Stimulated activated naive B cell treated with anti-CD40 and anti-IgM and Interleukin-4, amounts not matched to agents 10 μg/mL and 1 μg/mL and 100 μg/mL, for 72 hours (primary cell): ENCODE measurements around the gene CDKL5.

Experiments used
- ATAC-seq, 2 donors: fragments of 150-1000 bp; cut with Tn5 transposase; replicated peaks; 2 replicates each; pipeline ENCODE4 v1.10.0; 2021; ENCODE audit warnings: moderate library complexity in 1 of 2
- DNase-seq: peaks from one replicate; pipeline ENCODE4 v3.0.0; 2021
- H3K27ac Mint-ChIP-seq: one replicate; pipeline ENCODE4 v1.8.0; 2022; ENCODE audit warnings: mild to moderate bottlenecking, mixed read lengths
- H3K27me3 Mint-ChIP-seq, 2 donors: one replicate each; pipeline ENCODE4 v1.8.0; 2022; ENCODE audit warnings: mixed read lengths in 2 of 2
- H3K36me3 Mint-ChIP-seq, 2 donors: one replicate each; pipeline ENCODE4 v1.8.0; 2022; ENCODE audit warnings: mixed read lengths in 2 of 2, mild to moderate bottlenecking in 1 of 2
- H3K4me1 Mint-ChIP-seq, 2 donors: one replicate each; pipeline ENCODE4 v1.8.0; 2022; ENCODE audit warnings: mixed read lengths in 2 of 2, mild to moderate bottlenecking in 1 of 2
- H3K4me3 Mint-ChIP-seq, 2 donors: one replicate each; pipeline ENCODE4 v1.8.0; 2022; ENCODE audit warnings: mild to moderate bottlenecking in 2 of 2, mixed read lengths in 2 of 2, moderate library complexity in 1 of 2
- H3K9me3 Mint-ChIP-seq, 2 donors: one replicate each; pipeline ENCODE4 v1.8.0; 2022; ENCODE audit warnings: mixed read lengths in 2 of 2, mild to moderate bottlenecking in 1 of 2

The CDKL5 gene

DNA sequence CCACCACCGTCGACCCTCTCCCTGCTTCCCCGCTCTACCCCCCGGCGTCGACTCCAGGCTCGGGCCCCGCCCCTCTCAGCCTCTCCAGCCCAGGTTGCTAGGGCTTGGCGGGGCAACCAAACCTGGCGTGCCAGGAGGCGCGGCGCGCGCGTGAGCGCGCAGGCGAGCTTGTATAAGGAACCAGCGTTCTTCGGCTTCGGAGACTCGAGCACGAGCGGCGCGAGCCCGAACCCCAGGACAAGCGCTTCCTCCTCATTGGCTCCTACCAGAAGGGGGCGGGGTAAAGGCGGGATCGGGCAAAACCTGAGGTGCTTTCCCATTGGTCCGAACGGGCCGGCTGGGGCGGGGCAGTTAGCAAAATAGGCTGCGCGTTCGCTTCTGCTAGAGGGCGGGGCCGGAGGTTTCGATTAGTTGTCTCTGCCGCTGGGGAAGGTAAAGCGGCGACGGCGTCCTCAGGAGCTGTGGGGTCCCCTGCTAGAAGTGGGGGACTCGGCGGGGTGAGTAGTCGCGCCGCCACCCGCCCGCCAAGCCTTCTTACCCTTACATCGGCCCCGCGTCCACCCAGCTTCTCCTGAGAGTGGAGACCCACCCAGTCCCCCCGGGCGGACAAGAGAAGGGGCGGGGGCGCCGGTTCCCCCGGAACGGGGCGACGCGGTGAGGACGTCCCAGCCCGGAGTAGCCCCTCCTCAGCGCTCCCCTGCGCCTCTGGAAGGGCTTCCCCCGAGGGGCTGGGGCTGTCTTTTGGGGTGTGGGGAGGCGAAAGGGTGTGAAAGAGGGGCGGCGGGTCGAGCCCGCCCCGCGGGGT is at the start of gene CDKL5:
TSS of gene CDKL5 (plus strand) at position 410 of the 805 bp plus-strand sequence. CDS start 81,489 bp downstream, outside the sequence.
- H3K27me3 Mint-ChIP-seq, result peaks cover 0 to 10% of the 10 kb centered on the region in 2 donors
- H3K36me3 Mint-ChIP-seq, result no peaks in the 10 kb centered on the region
- ATAC-seq, result peak; percentile 93 to 94
- H3K4me1 Mint-ChIP-seq, result peaks cover 5 to 9% of the 10 kb centered on the region in 2 donors
- peak; percentile 93 for DNase-seq
- H3K9me3 Mint-ChIP-seq, result no peaks in the 10 kb centered on the region
- H3K4me3 Mint-ChIP-seq, result peak within 1 kb of the TSS; percentile 91 to 95
- H3K27ac Mint-ChIP-seq, result peak within 1 kb of the TSS; percentile 93

DNA sequence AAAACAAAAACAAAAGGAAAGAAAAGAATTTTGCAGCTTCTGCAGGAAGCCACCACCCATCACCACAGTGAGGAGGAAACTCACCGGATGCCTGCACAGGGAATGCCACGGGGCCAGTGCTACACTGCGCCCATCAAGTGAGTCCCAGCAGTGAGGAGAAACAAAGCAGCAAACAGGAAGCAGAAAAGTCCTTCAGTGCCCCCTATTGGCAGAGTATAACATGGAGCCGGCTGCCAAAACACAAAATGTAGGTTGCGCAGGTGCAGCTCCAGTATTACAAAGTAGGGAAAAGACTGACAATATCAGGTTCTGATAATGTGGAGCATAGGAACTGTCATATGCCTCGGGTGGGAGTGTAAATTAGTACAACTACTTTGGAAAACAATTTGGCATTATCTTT is 47.6 kb upstream of the CDKL5 start:
- ATAC-seq (peak; percentile 51 to 67), DNase-seq (no peak)
- Mint-ChIP-seq H3K9me3 (no peaks in the 10 kb centered on the region), H3K36me3 (no peaks in the 10 kb centered on the region), H3K27ac (no peak overlapping the region), H3K4me3 (peak overlapping the region in 1 of 2 donors; percentile 28), H3K4me1 (peaks cover 0 to 7% of the 10 kb centered on the region in 2 donors), H3K27me3 (peaks cover 0 to 16% of the 10 kb centered on the region in 2 donors)

DNA sequence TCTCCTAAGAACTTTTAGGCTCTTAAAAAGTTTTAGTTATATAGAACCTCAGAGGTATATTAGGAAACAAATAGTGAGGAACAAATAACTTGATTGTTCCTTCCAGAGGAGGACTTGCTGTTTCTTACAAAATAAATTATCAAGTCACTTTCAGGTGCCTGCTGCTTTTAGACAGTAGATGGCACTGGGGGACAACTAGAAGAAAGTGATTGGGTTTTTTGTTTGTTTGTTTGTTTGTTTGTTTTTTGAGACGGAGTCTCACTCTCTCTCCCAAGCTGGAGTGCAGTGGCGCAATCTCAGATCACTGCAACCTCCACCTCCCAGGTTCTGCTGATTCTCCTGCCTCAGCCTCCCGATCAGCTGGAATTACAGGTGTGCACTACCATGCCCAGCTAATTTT is 35.4 kb upstream of the CDKL5 start:
- no peak for ATAC-seq
- Mint-ChIP-seq H3K27me3 (no peaks in the 10 kb centered on the region), H3K9me3 (no peaks in the 10 kb centered on the region), H3K4me3 (no peak overlapping the region), H3K27ac (no peak overlapping the region), H3K36me3 (no peaks in the 10 kb centered on the region), H3K4me1 (peaks cover 2 to 6% of the 10 kb centered on the region in 2 donors)
- no peak for DNase-seq

DNA sequence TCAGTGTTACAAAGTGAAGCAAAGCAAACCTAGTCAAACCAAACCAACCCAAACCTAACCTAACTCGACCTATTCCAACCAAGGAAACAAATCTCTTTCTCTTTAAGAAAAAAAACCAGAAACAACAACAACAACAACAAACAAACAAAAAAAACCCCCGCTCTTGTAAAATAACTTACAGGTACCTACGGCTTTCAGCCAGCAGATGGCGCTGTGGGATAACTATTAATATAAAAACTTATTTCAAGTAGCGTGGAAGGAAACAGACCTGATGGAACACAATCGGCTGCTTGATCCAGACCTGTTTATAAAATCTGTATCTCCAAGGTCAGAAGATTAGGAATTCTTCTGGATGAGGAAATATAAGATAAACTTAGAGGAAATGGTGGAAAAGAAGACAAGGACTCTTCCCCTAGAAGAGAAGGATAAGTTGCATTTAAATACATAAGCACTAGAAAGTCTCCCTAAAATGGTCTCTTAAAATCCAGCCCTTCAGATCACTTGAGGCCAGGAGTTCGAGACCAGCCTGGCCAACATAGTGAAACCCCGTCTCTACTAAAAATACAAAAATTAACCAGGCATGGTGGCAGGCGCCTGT is 34.4 kb upstream of the CDKL5 start:
- H3K27ac Mint-ChIP-seq, result no peak overlapping the region
- H3K4me3 Mint-ChIP-seq, result no peak overlapping the region
- no peak for ATAC-seq
- no peaks in the 10 kb centered on the region for H3K36me3 Mint-ChIP-seq
- H3K9me3 Mint-ChIP-seq, result no peaks in the 10 kb centered on the region
- no peaks in the 10 kb centered on the region for H3K27me3 Mint-ChIP-seq
- H3K4me1 Mint-ChIP-seq, result peaks cover 2 to 6% of the 10 kb centered on the region in 2 donors
- peak; percentile 6 for DNase-seq

DNA sequence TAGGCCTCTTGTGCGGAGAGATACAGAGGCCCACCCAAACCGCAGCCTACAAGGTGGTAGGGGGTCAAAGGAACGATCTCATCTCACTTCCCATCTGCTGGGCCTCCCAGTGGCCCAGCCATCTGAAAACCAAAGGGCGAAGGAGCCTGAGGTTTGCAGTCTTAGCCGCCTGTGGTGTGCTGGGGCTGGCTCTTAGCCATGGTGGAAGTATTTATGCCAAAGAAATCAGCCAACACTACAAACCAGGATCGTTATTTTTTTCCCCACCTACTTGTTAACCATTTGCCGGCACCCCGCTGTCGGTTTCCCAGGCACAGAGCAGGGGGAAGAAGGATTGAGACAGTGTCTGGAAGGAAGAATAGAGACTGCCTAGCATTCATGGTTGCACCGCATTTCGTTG is 30.9 kb upstream of the CDKL5 start:
- H3K36me3 Mint-ChIP-seq, result no peaks in the 10 kb centered on the region
- no peak for ATAC-seq
- no peak overlapping the region for H3K27ac Mint-ChIP-seq
- no peaks in the 10 kb centered on the region for H3K27me3 Mint-ChIP-seq
- no peak for DNase-seq
- H3K4me3 Mint-ChIP-seq, result no peak overlapping the region
- H3K4me1 Mint-ChIP-seq, result peaks cover 2 to 6% of the 10 kb centered on the region in 2 donors
- no peaks in the 10 kb centered on the region for H3K9me3 Mint-ChIP-seq

DNA sequence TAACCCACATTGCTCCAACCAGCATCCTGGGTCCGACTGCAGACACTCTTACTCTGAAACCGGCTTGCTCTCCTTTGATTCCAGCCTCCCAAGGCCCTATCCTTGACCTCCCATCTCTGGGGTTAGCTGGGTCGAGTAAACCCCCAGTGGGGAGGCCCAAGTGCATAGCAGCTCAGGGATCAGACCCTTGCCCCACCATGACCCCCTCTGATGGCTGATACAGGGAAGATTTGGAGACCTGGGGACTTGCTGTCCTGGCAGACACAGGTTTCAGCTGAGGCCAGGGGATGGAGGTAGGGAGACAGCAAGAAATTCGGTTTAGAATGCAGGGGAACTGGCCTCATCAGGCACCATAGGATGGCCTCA is 23.6 kb upstream of the CDKL5 start:
- DNase-seq (no peak), ATAC-seq (no peak)
- Mint-ChIP-seq H3K27ac (no peak overlapping the region), H3K4me1 (no peaks in the 10 kb centered on the region), H3K36me3 (no peaks in the 10 kb centered on the region), H3K27me3 (peaks cover 0 to 5% of the 10 kb centered on the region in 2 donors), H3K9me3 (no peaks in the 10 kb centered on the region), H3K4me3 (no peak overlapping the region)

DNA sequence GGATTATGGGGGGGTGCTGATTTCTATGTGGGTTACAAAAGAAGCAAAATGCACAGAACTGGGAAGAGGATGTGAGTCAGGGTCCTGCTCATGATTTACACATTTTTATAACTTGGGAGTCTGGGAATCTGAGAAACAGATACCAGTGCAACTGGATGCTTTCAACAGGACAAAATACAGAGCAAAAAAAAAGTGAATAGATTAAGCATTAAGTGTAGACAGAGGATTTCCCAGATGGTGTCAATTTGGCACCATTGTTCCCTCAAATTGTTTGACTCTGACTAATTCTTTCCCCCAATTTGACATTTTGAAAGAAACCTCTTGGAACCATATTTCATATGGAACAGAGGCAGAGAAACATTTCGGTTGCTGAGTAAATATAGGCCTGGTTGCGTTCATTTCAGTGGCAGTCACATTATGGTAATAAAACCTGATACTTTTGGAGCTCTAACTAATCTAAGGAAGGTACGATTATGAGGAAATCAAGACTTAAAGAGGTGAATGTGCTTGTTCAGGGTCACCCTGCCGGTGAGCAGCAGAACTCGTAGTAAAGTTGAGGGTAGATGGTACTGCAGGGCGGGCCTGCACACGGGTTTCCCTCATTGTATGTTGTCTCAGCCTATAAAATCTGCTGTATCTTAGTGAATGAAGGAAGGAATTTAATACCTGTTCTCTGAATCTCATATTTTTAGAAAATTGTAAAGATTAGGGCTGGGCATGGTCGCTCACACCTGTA is 18.7 kb upstream of the CDKL5 start:
- DNase-seq (no peak), ATAC-seq (no peak)
- no peaks in the 10 kb centered on the region for H3K36me3 Mint-ChIP-seq

DNA sequence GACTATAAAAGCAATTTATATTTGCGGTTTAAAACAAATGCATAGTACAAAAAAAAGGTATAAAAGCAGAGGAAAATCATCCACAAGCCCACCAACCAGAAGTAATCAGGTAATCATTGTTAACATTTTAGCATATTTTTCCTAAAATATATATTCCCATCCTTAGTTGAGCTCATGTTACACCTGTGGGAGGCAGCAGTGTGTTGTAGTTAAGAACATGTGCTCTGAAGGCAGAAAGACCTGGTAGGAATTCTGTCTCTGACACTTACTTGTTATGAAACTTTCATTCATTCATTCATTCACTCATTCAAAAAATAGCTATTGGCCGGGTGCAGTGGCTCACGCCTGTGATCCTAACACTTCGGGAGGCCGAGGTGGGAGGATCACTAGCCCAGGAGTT is 15.4 kb upstream of the CDKL5 start:
- Mint-ChIP-seq H3K4me3 (no peak overlapping the region), H3K36me3 (no peaks in the 10 kb centered on the region), H3K27me3 (peaks cover 0 to 3% of the 10 kb centered on the region in 2 donors), H3K27ac (no peak overlapping the region), H3K9me3 (no peaks in the 10 kb centered on the region), H3K4me1 (no peaks in the 10 kb centered on the region)
- ATAC-seq (no peak), DNase-seq (no peak)

More for the DNA sequence above, 18.7 kb upstream of the CDKL5 start:
- H3K27ac Mint-ChIP-seq, result no peak overlapping the region
- no peaks in the 10 kb centered on the region for H3K9me3 Mint-ChIP-seq
- peaks cover 3% of the 10 kb centered on the region in 2 donors for H3K27me3 Mint-ChIP-seq
- H3K4me1 Mint-ChIP-seq, result no peaks in the 10 kb centered on the region
- H3K4me3 Mint-ChIP-seq, result no peak overlapping the region

DNA sequence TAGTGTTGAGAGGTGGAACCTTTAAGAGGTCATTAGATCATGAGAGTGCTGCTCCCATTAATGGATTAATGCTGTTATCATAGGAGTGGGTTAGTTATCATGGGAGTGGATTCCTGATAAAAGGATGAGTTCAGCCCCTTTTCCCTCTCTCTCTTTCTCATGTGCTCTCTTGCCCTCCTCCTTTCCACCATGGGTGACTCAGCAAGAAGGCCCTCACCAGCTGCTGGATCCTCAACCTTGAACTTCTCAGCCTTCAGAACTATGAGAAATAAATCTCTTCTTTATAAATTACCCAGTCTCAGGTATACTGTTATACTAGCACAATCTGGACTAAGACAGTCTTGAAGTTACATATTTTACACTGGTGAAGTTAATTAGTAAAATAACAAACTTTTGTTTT is 10.0 kb upstream of the CDKL5 start:
- Mint-ChIP-seq H3K4me1 (no peaks in the 10 kb centered on the region), H3K9me3 (no peaks in the 10 kb centered on the region), H3K27ac (no peak overlapping the region), H3K4me3 (no peak overlapping the region), H3K36me3 (no peaks in the 10 kb centered on the region), H3K27me3 (peaks cover 0 to 10% of the 10 kb centered on the region in 2 donors)
- DNase-seq (no peak), ATAC-seq (no peak)

DNA sequence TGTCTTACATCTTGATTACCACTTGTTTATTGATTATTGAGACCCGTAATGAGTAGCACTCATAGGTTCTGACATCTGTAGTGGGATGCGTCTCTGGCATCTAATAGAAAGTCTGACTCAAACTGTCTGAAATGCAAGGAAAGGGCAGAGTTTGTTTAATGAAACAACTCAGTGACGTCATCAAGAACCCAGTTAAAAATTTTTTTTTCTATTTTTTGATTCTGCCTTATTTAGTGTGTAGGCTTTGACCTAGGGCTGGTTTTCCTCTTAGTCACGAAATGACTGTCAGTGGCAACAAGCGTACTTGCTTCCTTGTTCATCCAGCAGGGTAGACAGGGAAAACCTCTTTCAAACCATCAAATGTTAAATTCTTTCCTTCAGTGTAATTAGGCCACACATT is 3.1 kb upstream of the CDKL5 start:
- H3K27me3 Mint-ChIP-seq, result peaks cover 0 to 14% of the 10 kb centered on the region in 2 donors
- no peak overlapping the region for H3K4me3 Mint-ChIP-seq
- ATAC-seq, result no peak
- H3K27ac Mint-ChIP-seq, result no peak overlapping the region
- no peaks in the 10 kb centered on the region for H3K36me3 Mint-ChIP-seq
- no peak for DNase-seq
- H3K4me1 Mint-ChIP-seq, result peaks cover 5 to 9% of the 10 kb centered on the region in 2 donors
- no peaks in the 10 kb centered on the region for H3K9me3 Mint-ChIP-seq

DNA sequence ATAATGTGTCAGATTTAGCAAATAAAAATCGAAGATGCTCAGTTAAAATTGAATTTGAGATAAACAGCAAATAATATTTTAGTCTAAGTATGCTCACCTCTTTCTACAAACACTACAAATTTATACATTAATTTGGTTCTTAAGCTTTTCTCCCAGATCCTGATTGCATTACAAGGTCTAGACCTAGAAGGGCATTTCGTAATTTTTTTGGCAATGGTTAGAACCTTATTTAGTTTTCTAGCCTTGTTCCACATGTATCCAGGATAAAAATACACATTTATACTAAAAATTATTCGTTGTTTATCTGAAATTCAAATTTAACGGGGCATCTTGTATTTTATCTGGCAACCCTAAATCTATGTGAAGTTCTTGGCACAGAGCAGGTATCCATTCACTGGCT is 2.5 kb upstream of the CDKL5 start:
- Mint-ChIP-seq H3K27me3 (peaks cover 0 to 14% of the 10 kb centered on the region in 2 donors), H3K4me1 (peaks cover 5 to 9% of the 10 kb centered on the region in 2 donors), H3K9me3 (no peaks in the 10 kb centered on the region), H3K27ac (no peak overlapping the region), H3K36me3 (no peaks in the 10 kb centered on the region), H3K4me3 (no peak overlapping the region)
- no peak for ATAC-seq
- DNase-seq, result no peak

DNA sequence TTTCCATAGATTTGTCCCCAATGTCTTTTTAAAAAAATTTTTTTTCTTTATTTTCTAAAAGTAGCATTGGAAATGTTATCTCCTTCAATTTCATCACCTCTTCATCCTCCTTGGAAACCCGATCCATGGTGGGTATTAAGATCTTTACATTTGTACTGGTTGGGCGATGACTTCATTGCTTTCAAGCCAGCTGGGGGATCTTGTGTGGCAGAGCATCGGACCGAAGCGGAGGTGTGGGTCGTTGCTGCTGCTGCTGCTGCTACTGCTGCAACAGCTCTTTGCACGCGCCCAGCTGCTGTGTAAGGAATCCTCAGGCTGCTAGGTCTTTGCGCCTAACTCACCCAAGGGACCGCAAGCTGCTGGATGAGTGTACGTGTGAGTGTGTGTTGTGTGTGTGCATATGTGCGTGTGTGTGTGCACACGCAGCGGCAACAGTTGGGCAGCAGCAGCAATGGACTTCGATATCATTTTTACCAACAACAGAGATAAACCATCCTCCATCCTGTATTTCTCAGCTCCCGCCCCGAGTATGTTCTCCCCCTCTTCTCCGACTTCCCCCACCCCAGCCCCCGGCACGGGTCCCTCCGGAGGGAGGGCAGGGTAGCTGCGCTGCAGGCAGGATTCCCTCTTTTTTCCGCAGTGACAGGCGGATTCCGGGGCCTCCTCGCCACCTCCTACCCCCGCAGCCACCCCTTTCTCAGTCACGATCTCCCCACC is 768 bp upstream of the CDKL5 start:
- Mint-ChIP-seq H3K9me3 (no peaks in the 10 kb centered on the region), H3K27ac (peak overlapping the region; percentile 93), H3K4me1 (peaks cover 5 to 9% of the 10 kb centered on the region in 2 donors), H3K27me3 (peaks cover 0 to 14% of the 10 kb centered on the region in 2 donors), H3K36me3 (no peaks in the 10 kb centered on the region), H3K4me3 (peak overlapping the region; percentile 91 to 95)
- peak; percentile 4 for DNase-seq
- peak; percentile 38 for ATAC-seq

DNA sequence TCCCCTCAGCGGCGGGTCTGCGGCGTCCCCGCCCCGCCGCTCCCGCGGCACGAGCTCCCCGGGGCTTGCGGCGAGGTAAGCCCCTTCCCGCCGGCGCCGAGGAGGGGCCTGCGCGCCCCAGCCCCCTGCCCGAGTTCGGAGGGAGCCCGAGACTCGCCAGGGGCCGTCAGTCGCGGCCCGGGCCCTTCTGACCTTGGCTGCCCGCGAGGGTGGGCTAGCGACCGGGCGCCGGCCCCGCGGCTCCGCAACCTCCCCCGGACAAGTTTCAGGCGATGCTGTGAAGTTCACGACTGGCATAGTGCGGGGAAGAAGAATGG is 554 bp downstream of the CDKL5 start:
- peak overlapping the region; percentile 91 to 95 for H3K4me3 Mint-ChIP-seq
- H3K27ac Mint-ChIP-seq, result no peak overlapping the region
- H3K4me1 Mint-ChIP-seq, result peaks cover 5 to 9% of the 10 kb centered on the region in 2 donors
- no peak for DNase-seq
- H3K27me3 Mint-ChIP-seq, result peaks cover 0 to 10% of the 10 kb centered on the region in 2 donors
- ATAC-seq, result no peak
- H3K9me3 Mint-ChIP-seq, result no peaks in the 10 kb centered on the region
- no peaks in the 10 kb centered on the region for H3K36me3 Mint-ChIP-seq

DNA sequence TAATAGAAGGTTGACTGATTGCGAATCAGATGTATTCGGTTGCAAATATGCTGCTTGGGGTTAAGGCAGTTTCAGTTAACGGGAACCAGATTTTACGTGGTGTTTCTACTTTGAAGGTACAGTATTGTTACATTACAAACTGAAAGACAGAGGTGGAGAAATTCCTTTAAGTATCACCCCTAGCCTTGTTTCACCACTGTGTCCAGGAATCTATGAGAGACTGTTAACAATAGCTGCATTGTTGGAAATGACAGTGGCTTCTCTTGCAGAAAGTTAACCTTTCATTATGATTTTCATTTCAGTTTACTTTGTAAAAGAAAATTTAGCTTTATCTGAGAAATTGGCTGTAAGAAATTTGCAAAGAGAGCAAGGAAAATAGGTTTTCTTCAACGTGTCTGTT is 2.6 kb downstream of the CDKL5 start:
- no peak overlapping the region for H3K27ac Mint-ChIP-seq
- DNase-seq (no peak), ATAC-seq (no peak)
- H3K27me3 Mint-ChIP-seq, result peaks cover 0 to 10% of the 10 kb centered on the region in 2 donors
- H3K36me3 Mint-ChIP-seq, result no peaks in the 10 kb centered on the region
- H3K9me3 Mint-ChIP-seq, result no peaks in the 10 kb centered on the region
- H3K4me1 Mint-ChIP-seq, result peaks cover 5 to 9% of the 10 kb centered on the region in 2 donors
- H3K4me3 Mint-ChIP-seq, result no peak overlapping the region
